Ascending aorta (tissue), 2 donors: ENCODE measurements around the gene RET. TPM values are rescaled to one million over a fixed set of nuclear protein-coding genes. Genes with fewer than 3 reads are reported as not detected.

Experiments
- DNase-seq, 2 donors: peaks; one replicate each; pipeline ENCODE4 v3.0.0-alpha.2; 2019; ENCODE audit warnings: low spot score in 2 of 2
- H3K27ac ChIP-seq, 2 donors: fragments of 200-600 bp; sonication (generic); one replicate each; pipeline ENCODE4 v1.5.1; 2016 to 2017; ENCODE audit warnings: mild to moderate bottlenecking in 1 of 2
- H3K27me3 ChIP-seq: fragments of 200-600 bp; sonication (generic); one replicate; pipeline ENCODE4 v1.5.1; 2017
- H3K36me3 ChIP-seq, 2 donors: fragments of 200-600 bp; sonication (generic); one replicate each; pipeline ENCODE4 v1.5.1; 2016
- H3K4me1 ChIP-seq, 2 donors: fragments of 200-600 bp; sonication (generic); one replicate each; pipeline ENCODE4 v1.5.1; 2016 to 2017; ENCODE audit warnings: mild to moderate bottlenecking in 1 of 2
- H3K4me3 ChIP-seq, 2 donors: fragments of 200-600 bp; sonication (generic); one replicate each; pipeline ENCODE4 v1.5.1; 2016 to 2017; ENCODE audit warnings: mild to moderate bottlenecking in 1 of 2
- H3K9me3 ChIP-seq, 2 donors: fragments of 200-600 bp; sonication (generic); one replicate each; pipeline ENCODE4 v1.5.1; 2016
- intact Hi-C: fragments of 100-400 bp; cut with DNase I; formaldehyde crosslinking; loops from one replicate; pipeline ENCODE4 v1.15.1; 2023
- total RNA-seq: library from RNA; depleted of rRNA; stranded (reverse); fragments of >200 nt; gene quantifications from one replicate; pipeline ENCODE4 v1.1.0, GENCODE V29; 2016
- TF ChIP-seq, protein P1 (sequence below), 3 experiments: fragments of 200-600 bp in 2 of 3; fragments of 450-650 bp in 1 of 3; sonication (generic) in 2 of 3; IDR thresholded peaks; one replicate each; pipeline ENCODE4 v1.5.1; 2016 to 2019; ENCODE audit warnings: antibody characterized with exemption in 3 of 3, mild to moderate bottlenecking in 1 of 3, moderate library complexity in 1 of 3

RET gene
- total RNA-seq, 1 donor from 2014 or later = not detected

DNA sequence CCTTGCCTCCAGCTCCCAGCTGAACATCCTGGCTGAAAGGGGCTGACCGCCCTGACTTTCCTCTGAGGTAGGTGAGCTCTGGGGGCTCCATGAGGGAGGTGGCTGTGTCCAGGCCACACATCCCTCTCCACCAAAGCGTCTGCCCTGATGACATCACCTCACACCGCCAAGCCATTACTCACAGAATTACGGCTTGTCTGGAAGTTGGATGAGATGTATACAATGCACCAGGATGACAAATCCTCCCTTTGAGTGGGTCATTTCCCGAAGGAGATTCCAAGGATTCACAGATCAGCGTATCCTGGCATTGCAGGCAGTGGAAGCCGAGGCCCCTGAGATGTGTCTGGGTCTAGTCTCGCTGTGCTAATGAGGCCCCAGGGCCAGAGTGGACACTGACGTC is 15.1 kb upstream of the RET start:
- Histone ChIP-seq H3K27ac (no peak overlapping the region), H3K36me3 (no peaks in the 10 kb centered on the region), H3K27me3 (no peaks in the 10 kb centered on the region), H3K4me3 (no peak overlapping the region), H3K4me1 (no peaks in the 10 kb centered on the region), H3K9me3 (no peaks in the 10 kb centered on the region)
- TF ChIP-seq, protein P1, sequence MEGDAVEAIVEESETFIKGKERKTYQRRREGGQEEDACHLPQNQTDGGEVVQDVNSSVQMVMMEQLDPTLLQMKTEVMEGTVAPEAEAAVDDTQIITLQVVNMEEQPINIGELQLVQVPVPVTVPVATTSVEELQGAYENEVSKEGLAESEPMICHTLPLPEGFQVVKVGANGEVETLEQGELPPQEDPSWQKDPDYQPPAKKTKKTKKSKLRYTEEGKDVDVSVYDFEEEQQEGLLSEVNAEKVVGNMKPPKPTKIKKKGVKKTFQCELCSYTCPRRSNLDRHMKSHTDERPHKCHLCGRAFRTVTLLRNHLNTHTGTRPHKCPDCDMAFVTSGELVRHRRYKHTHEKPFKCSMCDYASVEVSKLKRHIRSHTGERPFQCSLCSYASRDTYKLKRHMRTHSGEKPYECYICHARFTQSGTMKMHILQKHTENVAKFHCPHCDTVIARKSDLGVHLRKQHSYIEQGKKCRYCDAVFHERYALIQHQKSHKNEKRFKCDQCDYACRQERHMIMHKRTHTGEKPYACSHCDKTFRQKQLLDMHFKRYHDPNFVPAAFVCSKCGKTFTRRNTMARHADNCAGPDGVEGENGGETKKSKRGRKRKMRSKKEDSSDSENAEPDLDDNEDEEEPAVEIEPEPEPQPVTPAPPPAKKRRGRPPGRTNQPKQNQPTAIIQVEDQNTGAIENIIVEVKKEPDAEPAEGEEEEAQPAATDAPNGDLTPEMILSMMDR (IDR thresholded peaks at IDR 0.05) = no peak
- DNase-seq = no peak
- intact Hi-C loops = no loop called here

DNA sequence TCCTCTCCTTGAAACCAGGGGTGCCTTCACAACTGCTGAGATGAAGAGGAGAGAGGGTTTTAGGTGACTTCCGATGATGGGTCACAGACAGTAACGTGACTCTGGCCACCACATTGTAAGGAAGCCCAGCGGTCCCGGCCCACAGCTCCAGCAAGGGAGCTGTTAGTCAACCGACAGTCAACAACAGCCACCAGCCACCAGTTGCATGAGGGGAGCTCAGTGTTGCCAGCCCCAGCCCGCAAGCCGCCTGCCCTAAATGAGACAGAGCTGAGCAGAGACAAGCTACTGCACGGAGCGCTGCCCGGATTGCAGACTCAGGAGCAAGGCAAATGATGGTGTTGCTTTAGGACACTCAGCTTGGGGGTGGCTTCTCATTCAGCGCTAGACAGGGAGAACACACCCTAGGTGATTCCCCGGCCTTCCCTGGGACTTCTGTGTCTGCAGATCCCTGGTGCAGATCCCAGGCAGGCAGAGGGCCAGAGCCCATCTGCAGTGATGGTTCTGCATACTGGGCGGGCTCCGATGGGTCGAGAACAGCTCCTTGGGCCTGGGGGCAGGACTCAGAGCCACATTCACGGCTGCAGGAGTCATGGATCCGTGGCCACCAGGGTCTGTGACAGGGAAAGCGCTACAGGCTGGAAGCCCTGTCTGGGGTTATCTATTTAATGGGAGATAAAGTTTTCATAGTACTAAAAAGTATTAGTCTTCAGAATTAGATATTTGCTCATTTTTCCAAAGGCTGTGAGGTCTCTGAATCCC is 14.3 kb upstream of the RET start:
- intact Hi-C loops = no loop called here
- Histone ChIP-seq H3K4me1 (no peaks in the 10 kb centered on the region), H3K9me3 (no peaks in the 10 kb centered on the region), H3K27me3 (no peaks in the 10 kb centered on the region), H3K36me3 (no peaks in the 10 kb centered on the region), H3K27ac (no peak overlapping the region), H3K4me3 (no peak overlapping the region)
- TF ChIP-seq, protein P1 (IDR thresholded peaks at IDR 0.05) = no peak
- no peak for DNase-seq

DNA sequence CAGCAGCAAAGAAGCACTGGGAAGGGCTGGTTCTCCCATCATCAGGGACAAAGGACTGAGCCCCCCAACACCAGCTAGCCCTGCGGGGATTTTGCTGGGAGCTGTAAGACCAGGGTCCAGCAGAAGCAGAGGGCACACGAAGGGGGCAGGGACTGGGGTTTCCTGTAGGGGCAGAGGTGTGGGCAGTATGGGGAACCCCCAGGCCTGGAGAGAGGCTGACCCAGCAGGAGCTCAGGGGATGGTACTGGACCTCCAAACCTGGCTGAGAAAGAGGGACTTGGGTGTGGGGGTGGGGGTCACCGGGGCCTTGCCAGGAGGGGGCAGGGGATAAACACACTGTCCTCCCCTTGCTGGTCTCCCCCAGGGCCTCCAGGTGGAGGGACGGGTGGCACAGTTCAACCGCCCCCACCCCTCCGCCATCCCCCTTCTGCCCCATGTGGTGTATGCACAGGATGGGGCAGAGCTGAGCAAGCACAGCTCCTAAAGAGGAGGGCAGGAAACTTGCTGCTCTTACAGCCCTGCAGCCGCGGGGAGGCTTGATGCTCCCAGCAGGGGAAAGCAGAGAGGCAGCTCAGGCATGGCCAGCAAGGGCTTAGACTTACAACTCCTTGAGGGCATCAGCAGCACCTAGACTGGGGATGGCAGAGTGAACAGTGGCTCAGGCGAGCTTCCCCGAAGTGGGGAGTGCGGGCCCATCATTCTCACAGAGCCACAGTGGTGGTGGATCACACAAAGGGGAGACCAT is 12.4 kb upstream of the RET start:
- H3K9me3 ChIP-seq = no peaks in the 10 kb centered on the region
- H3K4me3 ChIP-seq = no peak overlapping the region
- H3K4me1 ChIP-seq = no peaks in the 10 kb centered on the region
- no peaks in the 10 kb centered on the region for H3K36me3 ChIP-seq
- TF ChIP-seq, protein P1 (IDR thresholded peaks at IDR 0.05) = no peak
- intact Hi-C loops = no loop called here
- no peaks in the 10 kb centered on the region for H3K27me3 ChIP-seq
- H3K27ac ChIP-seq = no peak overlapping the region
- DNase-seq = no peak

DNA sequence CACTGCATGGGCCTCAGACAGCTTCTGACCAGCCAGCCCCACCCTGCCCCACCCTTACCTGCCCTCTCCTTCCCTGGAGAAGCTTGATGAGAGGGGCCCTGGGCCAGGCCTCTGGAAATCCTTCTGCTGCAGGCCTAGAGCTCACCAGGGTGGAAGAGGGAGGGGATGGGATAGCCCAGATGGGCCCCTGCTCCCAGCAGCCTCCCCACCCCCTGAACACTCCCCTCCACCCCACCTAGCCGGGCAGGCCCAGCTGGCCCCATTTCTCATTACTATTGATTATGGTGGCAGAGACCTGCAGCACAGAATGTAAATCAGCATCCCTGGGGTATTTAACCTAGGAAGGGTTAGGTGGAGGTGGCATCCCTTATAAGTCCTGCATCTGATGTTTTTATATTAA is 11.6 kb upstream of the RET start:
- Histone ChIP-seq H3K27me3 (no peaks in the 10 kb centered on the region), H3K27ac (no peak overlapping the region), H3K4me3 (no peak overlapping the region), H3K36me3 (no peaks in the 10 kb centered on the region), H3K9me3 (no peaks in the 10 kb centered on the region), H3K4me1 (no peaks in the 10 kb centered on the region)
- TF ChIP-seq, protein P1 (IDR thresholded peaks at IDR 0.05) = no peak
- intact Hi-C loops = no loop called here
- no peak for DNase-seq

DNA sequence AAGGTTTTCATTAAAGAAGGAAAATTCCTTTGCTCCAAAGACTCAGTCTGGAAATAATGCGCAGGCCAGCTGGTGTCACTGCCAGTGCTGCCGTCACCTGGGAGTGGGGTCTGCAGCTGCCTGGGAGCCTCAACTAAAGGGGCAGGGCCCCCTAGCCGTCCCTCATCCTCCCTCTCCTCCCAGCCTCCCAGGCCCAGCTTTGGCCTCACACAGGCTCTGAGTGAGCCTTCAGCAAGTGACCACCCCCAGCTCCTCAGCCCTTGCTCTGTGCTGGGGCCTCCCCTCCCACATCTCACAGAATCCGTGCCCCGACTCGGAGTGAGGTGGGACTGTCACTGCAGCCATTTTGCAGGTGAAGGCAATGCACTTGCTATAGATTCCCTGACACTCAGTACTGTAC is 11.1 kb upstream of the RET start:
- Histone ChIP-seq H3K4me3 (no peak overlapping the region), H3K36me3 (no peaks in the 10 kb centered on the region), H3K4me1 (no peaks in the 10 kb centered on the region), H3K27ac (no peak overlapping the region), H3K9me3 (no peaks in the 10 kb centered on the region), H3K27me3 (no peaks in the 10 kb centered on the region)
- DNase-seq = no peak
- TF ChIP-seq, protein P1 (IDR thresholded peaks at IDR 0.05) = no peak
- intact Hi-C loops = no loop called here
